ENCODE data around the gene CRISPLD2. TPM values are rescaled to one million over a fixed set of nuclear protein-coding genes. Genes with fewer than 3 reads are reported as not detected.

CRISPLD2 gene
- total and polyA plus RNA-seq, 9 of the 15 experiments (the other 6 are each of a cell fraction or from before 2014, with no cell fraction given), result 0.03 to 0.24 (median 0.04) TPM; not detected in 4

GRCh38 chr16:84884596-84885341, 65.0 kb downstream of the CRISPLD2 start (continued):
- TF ChIP-seq, protein P1, sequence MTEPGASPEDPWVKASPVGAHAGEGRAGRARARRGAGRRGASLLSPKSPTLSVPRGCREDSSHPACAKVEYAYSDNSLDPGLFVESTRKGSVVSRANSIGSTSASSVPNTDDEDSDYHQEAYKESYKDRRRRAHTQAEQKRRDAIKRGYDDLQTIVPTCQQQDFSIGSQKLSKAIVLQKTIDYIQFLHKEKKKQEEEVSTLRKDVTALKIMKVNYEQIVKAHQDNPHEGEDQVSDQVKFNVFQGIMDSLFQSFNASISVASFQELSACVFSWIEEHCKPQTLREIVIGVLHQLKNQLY (CRISPR knock-in tag; conservative IDR thresholded peaks at IDR 0.05), result no peak
- no peak for TF ChIP-seq ZBTB34 (CRISPR knock-in tag; IDR thresholded peaks at IDR 0.05)
- TF ChIP-seq XRCC3 (IDR thresholded peaks at IDR 0.05), result no peak
- TF ChIP-seq CCNT2 (IDR thresholded peaks at IDR 0.05; ENCODE audit: borderline replicate concordance, extremely low read depth, insufficient read length, low read depth, low read length), result peak; percentile 32
- TF ChIP-seq BCL6 (CRISPR knock-in tag; IDR thresholded peaks at IDR 0.05), result no peak
- peak; percentile 43; the same call in 1 of the 2 replicates for TF ChIP-seq NBN (IDR thresholded peaks at IDR 0.05; ENCODE audit: low read depth)
- TF ChIP-seq ETV1 (tag; conservative IDR thresholded peaks at IDR 0.05; ENCODE audit: low read depth), result peak; percentile 79
- no peak for TF ChIP-seq EWSR1 (IDR thresholded peaks at IDR 0.05; ENCODE audit: borderline replicate concordance, low read depth, partially characterized antibody)
- no peak for TF ChIP-seq IFI16 (CRISPR knock-in tag; IDR thresholded peaks at IDR 0.05)
- peak; percentile 71; the same call in 1 of the 2 replicates for TF ChIP-seq LEF1 (IDR thresholded peaks at IDR 0.05)
- TF ChIP-seq PTBP1 (IDR thresholded peaks at IDR 0.05; ENCODE audit: low read depth, low read length), result no peak
- no peak for TF ChIP-seq ZNF740 (CRISPR knock-in tag; IDR thresholded peaks at IDR 0.05)
- no peak for TF ChIP-seq ZNF740 (tag; IDR thresholded peaks at IDR 0.05)
- TF ChIP-seq NONO (IDR thresholded peaks at IDR 0.05; ENCODE audit: low read depth in 2 of 2, low read length in 1 of 2), result no peak
- TF ChIP-seq, protein P2, sequence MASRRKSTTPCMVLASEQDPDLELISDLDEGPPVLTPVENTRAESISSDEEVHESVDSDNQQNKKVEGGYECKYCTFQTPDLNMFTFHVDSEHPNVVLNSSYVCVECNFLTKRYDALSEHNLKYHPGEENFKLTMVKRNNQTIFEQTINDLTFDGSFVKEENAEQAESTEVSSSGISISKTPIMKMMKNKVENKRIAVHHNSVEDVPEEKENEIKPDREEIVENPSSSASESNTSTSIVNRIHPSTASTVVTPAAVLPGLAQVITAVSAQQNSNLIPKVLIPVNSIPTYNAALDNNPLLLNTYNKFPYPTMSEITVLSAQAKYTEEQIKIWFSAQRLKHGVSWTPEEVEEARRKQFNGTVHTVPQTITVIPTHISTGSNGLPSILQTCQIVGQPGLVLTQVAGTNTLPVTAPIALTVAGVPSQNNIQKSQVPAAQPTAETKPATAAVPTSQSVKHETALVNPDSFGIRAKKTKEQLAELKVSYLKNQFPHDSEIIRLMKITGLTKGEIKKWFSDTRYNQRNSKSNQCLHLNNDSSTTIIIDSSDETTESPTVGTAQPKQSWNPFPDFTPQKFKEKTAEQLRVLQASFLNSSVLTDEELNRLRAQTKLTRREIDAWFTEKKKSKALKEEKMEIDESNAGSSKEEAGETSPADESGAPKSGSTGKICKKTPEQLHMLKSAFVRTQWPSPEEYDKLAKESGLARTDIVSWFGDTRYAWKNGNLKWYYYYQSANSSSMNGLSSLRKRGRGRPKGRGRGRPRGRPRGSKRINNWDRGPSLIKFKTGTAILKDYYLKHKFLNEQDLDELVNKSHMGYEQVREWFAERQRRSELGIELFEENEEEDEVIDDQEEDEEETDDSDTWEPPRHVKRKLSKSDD (conservative IDR thresholded peaks at IDR 0.05; ENCODE audit: low read length), result no peak
- TF ChIP-seq SREBF1 (IDR thresholded peaks at IDR 0.05; ENCODE audit: borderline replicate concordance, low read depth, low read length), result no peak
- TF ChIP-seq EP300 (IDR thresholded peaks at IDR 0.05; ENCODE audit: low read length), result 0 out of 2 replicates have a peak, but pooled peaks have one; percentile 12
- peak; percentile 93 for TF ChIP-seq ZEB2 (IDR thresholded peaks at IDR 0.05)
- peak; percentile 74; the same call in 1 of the 2 replicates for TF ChIP-seq CTBP1 (IDR thresholded peaks at IDR 0.05; ENCODE audit: borderline replicate concordance)
- peak; percentile 37; the same call in 1 of the 2 replicates for TF ChIP-seq EGR1 (conservative IDR thresholded peaks at IDR 0.05)
- TF ChIP-seq L3MBTL2 (IDR thresholded peaks at IDR 0.05), result peak; percentile 51
- TF ChIP-seq ZNF165 (CRISPR knock-in tag; IDR thresholded peaks at IDR 0.05; ENCODE audit: borderline replicate concordance), result no peak
- 0 out of 2 replicates have a peak, but pooled peaks have one; percentile 22 for TF ChIP-seq RNF2 (IDR thresholded peaks at IDR 0.05)
- 0 out of 2 replicates have a peak, but pooled peaks have one; percentile 4 for TF ChIP-seq BHLHE40 (IDR thresholded peaks at IDR 0.05; ENCODE audit: low read length)
